Vagina (tissue), 2 donors: ENCODE data around the gene LAMTOR3.

Experiments used
- CTCF ChIP-seq, 3 experiments: fragments of 450-650 bp in 2 of 3; fragments of 200-600 bp in 1 of 3; sonication (generic) in 1 of 3; IDR thresholded peaks; one replicate each; pipeline ENCODE4 v1.5.1; 2017 to 2019; ENCODE audit warnings: antibody characterized with exemption in 3 of 3, mild to moderate bottlenecking in 2 of 3, moderate library complexity in 2 of 3
- POLR2A ChIP-seq, 2 donors: fragments of 450-650 bp; IDR thresholded peaks; one replicate each; pipeline ENCODE4 v1.6.1; 2017; ENCODE audit warnings: antibody characterized with exemption in 2 of 2, mild to moderate bottlenecking in 2 of 2, moderate library complexity in 2 of 2

GRCh38 chr4:99845179-99845578 is 49.0 kb downstream of the LAMTOR3 start:
- no peak for TF ChIP-seq CTCF (IDR thresholded peaks at IDR 0.05)
- no peak for TF ChIP-seq POLR2A (IDR thresholded peaks at IDR 0.05)
